GM12891 (cell line): ENCODE data around the gene SIX1.

ENCODE experiments used
- DNase-seq: peaks from one replicate; pipeline ENCODE4 v3.0.0; 2011; ENCODE audit warnings: low spot score; ENCODE audit not compliant: insufficient read length
- FAIRE-seq: peaks from 2 replicates; lab custom pipeline; 2011; peaks lifted over from hg19 to GRCh38; lab: Jason Lieb, UNC
- PAX5 ChIP-seq: IDR thresholded peaks from 2 replicates; pipeline ENCODE4 v1.6.1; 2011; ENCODE audit warnings: low read length, moderate library complexity, mild to moderate bottlenecking; ENCODE audit not compliant: insufficient read depth, severe bottlenecking
- POLR2A ChIP-seq: IDR thresholded peaks from 2 replicates; pipeline ENCODE4 v1.6.1; 2011; ENCODE audit warnings: low read depth, low read length, control low read depth
- POLR2AphosphoS5 ChIP-seq: IDR thresholded peaks from 2 replicates; pipeline ENCODE4 v1.6.1; 2011; ENCODE audit warnings: low read depth, low read length, control low read depth
- POU2F2 ChIP-seq: IDR thresholded peaks from 2 replicates; pipeline ENCODE4 v1.6.1; 2011; ENCODE audit warnings: low read depth, mild to moderate bottlenecking, control low read depth, low read length, moderate library complexity
- SPI1 ChIP-seq: IDR thresholded peaks from 2 replicates; pipeline ENCODE4 v1.6.1; 2011; ENCODE audit warnings: low read depth, low read length, control low read depth
- TAF1 ChIP-seq: IDR thresholded peaks from 2 replicates; pipeline ENCODE4 v1.6.1; 2011; ENCODE audit warnings: low read depth, low read length, control low read depth

Gene SIX1

GRCh38 chr14:60616461-60616959 lies 32.8 kb downstream of the SIX1 start:
- no peak for FAIRE-seq
- DNase-seq, result no peak
- TF ChIP-seq POU2F2, result no peak
- no peak for TF ChIP-seq POLR2A
- TF ChIP-seq POLR2AphosphoS5, result no peak
- no peak for TF ChIP-seq TAF1

DNA sequence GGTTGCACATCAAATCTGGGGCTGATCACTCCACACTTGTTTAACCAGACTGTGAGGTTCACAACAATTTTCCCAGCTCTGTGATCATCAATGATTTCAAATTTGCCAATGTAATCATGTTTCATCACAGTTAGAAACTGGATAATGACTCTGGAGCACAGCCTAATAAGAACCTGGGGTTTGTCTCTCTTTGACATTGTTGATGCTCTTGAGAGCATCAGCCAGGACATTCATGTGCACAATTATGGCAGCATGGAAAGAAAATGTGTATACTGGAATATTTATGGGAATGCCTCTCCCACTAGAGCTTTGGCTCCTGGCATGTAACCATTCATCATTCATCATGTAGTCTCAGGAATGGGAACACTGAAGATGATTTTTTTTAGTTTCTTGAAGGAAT lies 47.0 kb downstream of the SIX1 start:
- no peak for TF ChIP-seq POLR2A
- DNase-seq, result no peak
- no peak for FAIRE-seq

DNA sequence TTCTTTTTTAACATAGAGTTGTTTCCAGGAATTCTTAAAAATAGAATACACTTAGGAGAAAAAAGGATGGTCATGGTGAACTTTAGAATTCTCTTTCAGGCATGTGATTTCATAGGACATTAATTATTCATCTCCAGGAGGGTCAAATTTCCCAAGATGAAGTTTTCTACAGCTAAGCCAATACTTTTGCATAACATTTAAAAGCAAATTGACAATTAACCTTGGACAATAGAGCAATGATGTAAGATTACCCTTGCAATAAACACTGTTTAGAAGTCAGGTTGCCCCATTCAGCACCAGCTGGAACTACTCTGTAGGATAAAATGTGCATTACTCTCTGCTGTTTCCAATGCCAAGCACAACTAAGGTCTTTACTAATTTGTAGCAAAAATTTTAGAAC lies 49.5 kb downstream of the SIX1 start:
- FAIRE-seq (no peak), DNase-seq (no peak)
- TF ChIP-seq TAF1 (no peak), POU2F2 (no peak), SPI1 (no peak), POLR2AphosphoS5 (no peak), PAX5 (no peak), POLR2A (no peak)

DNA sequence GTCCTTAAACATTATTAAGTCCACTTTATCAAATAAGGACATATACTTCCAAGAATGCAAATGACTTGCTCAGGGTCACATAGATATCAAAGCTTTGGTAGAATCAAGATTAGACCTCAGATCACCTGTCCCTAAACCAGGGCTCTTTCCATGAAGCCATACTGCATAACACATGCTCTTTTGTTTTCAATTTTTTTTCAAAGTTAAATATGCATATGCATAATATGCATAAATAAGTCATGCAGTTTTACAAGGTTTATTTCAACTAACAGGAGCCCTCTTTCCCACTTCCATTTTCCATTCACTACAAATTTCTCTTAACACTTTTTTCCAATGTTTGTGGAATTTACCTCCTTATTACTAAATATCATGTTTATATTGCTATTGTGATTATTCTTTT lies 53.1 kb downstream of the SIX1 start:
- TF ChIP-seq POU2F2 (no peak), TAF1 (no peak), PAX5 (no peak), POLR2A (no peak), SPI1 (no peak), POLR2AphosphoS5 (no peak)
- DNase-seq (no peak), FAIRE-seq (no peak)

GRCh38 chr14:60594062-60594461 lies 55.2 kb downstream of the SIX1 start:
- no peak for TF ChIP-seq POLR2AphosphoS5
- no peak for TF ChIP-seq POU2F2
- no peak for TF ChIP-seq PAX5
- TF ChIP-seq POLR2A, result no peak
- no peak for TF ChIP-seq SPI1
- no peak for TF ChIP-seq TAF1
- FAIRE-seq, result no peak
- no peak for DNase-seq
